Esophagus muscularis mucosa (tissue), 3 donors: ENCODE results near the gene USP48.

ENCODE experiments used
- EP300 ChIP-seq: sonication (generic); formaldehyde crosslinking; IDR thresholded peaks from one replicate; pipeline ENCODE4 v1.6.1; 2017; ENCODE audit warnings: antibody characterized with exemption
- POLR2AphosphoS5 ChIP-seq, 2 donors: sonication (generic); formaldehyde crosslinking; IDR thresholded peaks; one replicate each; pipeline ENCODE4 v1.6.1; 2017; ENCODE audit warnings: antibody characterized with exemption in 2 of 2

DNA sequence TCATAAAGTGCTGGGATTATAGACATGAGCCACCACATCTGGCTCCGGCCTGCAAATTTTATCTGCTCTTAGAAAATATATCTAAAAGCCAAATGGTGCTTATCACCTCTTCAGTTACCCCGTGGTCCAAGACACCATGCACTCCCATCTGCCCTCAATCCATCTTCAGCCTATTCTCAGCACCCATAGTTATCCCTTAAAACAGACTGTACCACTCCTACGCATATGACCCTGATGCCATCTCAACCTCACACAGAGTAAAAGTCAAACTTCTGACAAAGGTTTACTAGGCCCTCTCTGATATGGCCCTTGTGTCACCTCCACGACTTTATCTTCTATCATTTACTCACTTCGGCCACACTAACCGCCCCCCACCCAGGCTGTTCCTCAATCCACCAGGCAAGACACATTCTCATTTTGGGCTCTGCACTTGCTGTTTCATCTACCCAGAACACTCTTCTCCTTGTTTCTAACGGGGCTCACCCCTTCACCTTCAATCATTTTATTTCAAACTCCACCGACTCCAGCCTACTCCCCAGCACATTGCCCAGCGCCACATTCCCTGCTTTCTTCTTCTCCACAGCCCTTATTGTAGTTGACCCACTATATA lies 33.0 kb downstream of the USP48 start:
- TF ChIP-seq POLR2AphosphoS5 (IDR thresholded peaks at IDR 0.05): no peak
- no peak for TF ChIP-seq EP300
